ENCODE data around the gene ETFBKMT. TPM values are rescaled to one million over a fixed set of nuclear protein-coding genes. Genes with fewer than 3 reads are reported as not detected.
A peak's percentile ranks its signal among the peaks of the same experiment; 100 is the strongest.

ETFBKMT gene, protein sequence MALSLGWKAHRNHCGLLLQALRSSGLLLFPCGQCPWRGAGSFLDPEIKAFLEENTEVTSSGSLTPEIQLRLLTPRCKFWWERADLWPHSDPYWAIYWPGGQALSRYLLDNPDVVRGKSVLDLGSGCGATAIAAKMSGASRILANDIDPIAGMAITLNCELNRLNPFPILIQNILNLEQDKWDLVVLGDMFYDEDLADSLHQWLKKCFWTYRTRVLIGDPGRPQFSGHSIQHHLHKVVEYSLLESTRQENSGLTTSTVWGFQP
- total RNA-seq (2022) (1.6 and 2.1 TPM in 2 replicates), Bru-seq, nascent RNA (percentile 36 among the genes with signal in this experiment), BruChase-seq, experiment 1, labeled RNA remaining after a 2-hour chase (percentile 42 among the genes with signal in this experiment), BruChase-seq, experiment 2, labeled RNA remaining after a 6-hour chase (percentile 31 among the genes with signal in this experiment)
- long read RNA-seq, full-length matches to known transcripts: 3 of 3 reads
- long read RNA-seq, partial matches to known transcripts: 0 of 3 reads
- long read RNA-seq, other reads (novel, unspliced or antisense): 0 of 3 reads

GRCh38 chr12:31659087-31659942, at the start of gene ETFBKMT:
Gene ETFBKMT, plus strand, starts transcription at chr12:31659688. Its CDS starts 2,266 bp downstream, at chr12:31661954.
- peak within 1 kb of the TSS; percentile 73 for H3K4me3 ChIP-seq (ENCODE audit: low read depth, low read length)
- no peaks in the 10 kb centered on the region for H3K9me3 ChIP-seq
- peaks cover 10% of the 10 kb centered on the region for H3K9me3 Mint-ChIP-seq (ENCODE audit: unreplicated experiment)
- peak; percentile 99 for DNase-seq
- no peaks in the 10 kb centered on the region for H3K36me3 Mint-ChIP-seq (ENCODE audit: insufficient read depth, unreplicated experiment)
- TF ChIP-seq, protein P1, sequence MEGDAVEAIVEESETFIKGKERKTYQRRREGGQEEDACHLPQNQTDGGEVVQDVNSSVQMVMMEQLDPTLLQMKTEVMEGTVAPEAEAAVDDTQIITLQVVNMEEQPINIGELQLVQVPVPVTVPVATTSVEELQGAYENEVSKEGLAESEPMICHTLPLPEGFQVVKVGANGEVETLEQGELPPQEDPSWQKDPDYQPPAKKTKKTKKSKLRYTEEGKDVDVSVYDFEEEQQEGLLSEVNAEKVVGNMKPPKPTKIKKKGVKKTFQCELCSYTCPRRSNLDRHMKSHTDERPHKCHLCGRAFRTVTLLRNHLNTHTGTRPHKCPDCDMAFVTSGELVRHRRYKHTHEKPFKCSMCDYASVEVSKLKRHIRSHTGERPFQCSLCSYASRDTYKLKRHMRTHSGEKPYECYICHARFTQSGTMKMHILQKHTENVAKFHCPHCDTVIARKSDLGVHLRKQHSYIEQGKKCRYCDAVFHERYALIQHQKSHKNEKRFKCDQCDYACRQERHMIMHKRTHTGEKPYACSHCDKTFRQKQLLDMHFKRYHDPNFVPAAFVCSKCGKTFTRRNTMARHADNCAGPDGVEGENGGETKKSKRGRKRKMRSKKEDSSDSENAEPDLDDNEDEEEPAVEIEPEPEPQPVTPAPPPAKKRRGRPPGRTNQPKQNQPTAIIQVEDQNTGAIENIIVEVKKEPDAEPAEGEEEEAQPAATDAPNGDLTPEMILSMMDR (IDR thresholded peaks at IDR 0.05; ENCODE audit: insufficient read depth in 1 of 2, low read depth in 1 of 2, low read length in 1 of 2, severe bottlenecking in 1 of 2, unreplicated experiment in 1 of 2): peak; percentile 51 to 74
- BruUV-seq (replicated peaks): TSS peak; percentile 94
- peaks cover 28% of the 10 kb centered on the region for H3K4me1 Mint-ChIP-seq (ENCODE audit: low read depth, unreplicated experiment)
- H3K27me3 ChIP-seq (replicated peaks; ENCODE audit: control insufficient read depth, insufficient read depth, low read length): no peaks in the 10 kb centered on the region
- H3K4me3 Mint-ChIP-seq (ENCODE audit: unreplicated experiment): peak within 1 kb of the TSS; percentile 78
- H3K4me1 ChIP-seq: peaks cover 4% of the 10 kb centered on the region; the same call in 1 of the 2 replicates
- H3K27me3 Mint-ChIP-seq (ENCODE audit: insufficient read depth, unreplicated experiment): no peaks in the 10 kb centered on the region
- peak within 1 kb of the TSS; percentile 80 for H3K27ac Mint-ChIP-seq (ENCODE audit: unreplicated experiment)
- H3K36me3 ChIP-seq (ENCODE audit: control insufficient read depth, insufficient read depth, low read length): no peaks in the 10 kb centered on the region
- intact Hi-C loops (cut with micrococcal nuclease; ENCODE audit: unreplicated experiment): loop anchor here (1.0 to 10.0 kb wide), 7 partner anchors 69 to 1018 kb away; partner anchors contain the start of genes AMN1, BICD1, DNM1L and RESF1
- ChIA-PET CTCF (interaction anchor here (0.6 to 1.5 kb wide), 6 partner anchors 23 to 653 kb away, joined by 3 to 9 read pairs (median 4); partner anchors contain the start of gene AMN1), POLR2A (interaction anchor here (0.6 to 1.5 kb wide), 8 partner anchors 56 to 783 kb away, joined by 3 to 7 read pairs (median 4); partner anchors contain the start of genes AMN1 and RESF1)

DNA sequence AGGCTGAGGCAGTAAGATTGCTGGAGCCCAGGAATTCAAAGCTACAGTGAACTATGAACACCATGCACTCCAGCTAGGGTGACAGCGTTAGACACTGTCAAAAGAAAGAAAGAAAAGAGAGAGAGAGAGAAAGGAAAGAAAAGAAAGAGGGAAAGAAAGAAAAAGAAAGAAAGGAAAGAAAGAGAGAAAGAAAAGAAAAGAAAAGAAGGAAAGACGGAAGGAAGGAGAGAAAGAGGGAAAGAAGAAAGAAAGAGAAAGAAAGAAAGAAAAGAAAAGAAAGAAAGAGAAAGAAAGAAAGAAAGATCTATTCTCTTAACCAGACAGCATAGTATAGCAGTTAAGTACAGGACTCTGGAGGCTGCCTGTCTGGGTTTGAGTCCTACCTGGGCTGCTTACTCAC, 46.7 kb upstream of the ETFBKMT start:
- peaks cover 22% of the 10 kb centered on the region for H3K9me3 ChIP-seq
- Mint-ChIP-seq H3K27me3 (ENCODE audit: insufficient read depth, unreplicated experiment) (no peaks in the 10 kb centered on the region), H3K27ac (ENCODE audit: unreplicated experiment) (no peak overlapping the region), H3K9me3 (ENCODE audit: unreplicated experiment) (peaks cover 13% of the 10 kb centered on the region), H3K4me3 (ENCODE audit: unreplicated experiment) (no peak overlapping the region), H3K4me1 (ENCODE audit: low read depth, unreplicated experiment) (no peaks in the 10 kb centered on the region), H3K36me3 (ENCODE audit: insufficient read depth, unreplicated experiment) (no peaks in the 10 kb centered on the region)
- no peaks in the 10 kb centered on the region for H3K27me3 ChIP-seq (replicated peaks; ENCODE audit: control insufficient read depth, insufficient read depth, low read length)
- intact Hi-C loops (cut with micrococcal nuclease; ENCODE audit: unreplicated experiment): no loop called here
- no peak overlapping the region for H3K4me3 ChIP-seq (ENCODE audit: low read depth, low read length)
- CTCF ChIA-PET: no interaction called here
- BruUV-seq (replicated peaks): no TSS peak
- 0 out of 2 replicates have a peak, but pooled peaks cover under 1% of the 10 kb centered on the region for H3K4me1 ChIP-seq
- no peak for DNase-seq
- no peaks in the 10 kb centered on the region for H3K36me3 ChIP-seq (ENCODE audit: control insufficient read depth, insufficient read depth, low read length)
- POLR2A ChIA-PET: interaction anchor here (0.6 kb wide), 1 partner anchor 37 kb away, joined by 4 read pairs; no protein-coding TSS in a partner anchor
- TF ChIP-seq, protein P1 (IDR thresholded peaks at IDR 0.05; ENCODE audit: insufficient read depth in 1 of 2, low read depth in 1 of 2, low read length in 1 of 2, severe bottlenecking in 1 of 2, unreplicated experiment in 1 of 2): no peak

Measured in Caco-2 (cell line).